Liver (tissue), 3 donors: ENCODE data around the gene LCTL.

Experiments used
- FOXA1 ChIP-seq: IDR thresholded peaks from 2 replicates; pipeline ENCODE4 v1.6.1; 2016; ENCODE audit warnings: antibody characterized with exemption
- GABPA ChIP-seq, 2 donors: IDR thresholded peaks in 1 of 2; conservative IDR thresholded peaks in 1 of 2; 2 replicates each; pipeline ENCODE4 v1.6.1; 2016; ENCODE audit warnings: antibody characterized with exemption in 2 of 2, mild to moderate bottlenecking in 1 of 2, moderate library complexity in 1 of 2
- JUND ChIP-seq, 2 donors: IDR thresholded peaks; 2 replicates each; pipeline ENCODE4 v1.6.1; 2016; ENCODE audit warnings: antibody characterized with exemption in 2 of 2
- NR2F2 ChIP-seq: IDR thresholded peaks from 2 replicates; pipeline ENCODE4 v1.6.1; 2016; ENCODE audit warnings: antibody characterized with exemption
- RAD21 ChIP-seq, 2 donors: IDR thresholded peaks; 2 replicates each; pipeline ENCODE4 v1.6.1; 2016; ENCODE audit warnings: antibody characterized with exemption in 2 of 2, mild to moderate bottlenecking in 2 of 2
- TAF1 ChIP-seq: conservative IDR thresholded peaks from 2 replicates; pipeline ENCODE4 v1.6.1; 2016; ENCODE audit warnings: antibody characterized with exemption, mild to moderate bottlenecking
- YY1 ChIP-seq: IDR thresholded peaks from 2 replicates; pipeline ENCODE4 v1.6.1; 2016; ENCODE audit warnings: antibody characterized with exemption, mild to moderate bottlenecking
- TF ChIP-seq, protein P1 (sequence below): fragments of 150-350 bp; IDR thresholded peaks from 2 replicates; pipeline ENCODE4 v1.5.1; 2017; ENCODE audit warnings: improper control_type of control experiment, low read depth, low read length; ENCODE audit not compliant: missing input control
- TF ChIP-seq, protein P2 (sequence below): IDR thresholded peaks from 2 replicates; pipeline ENCODE4 v1.6.1; 2016; ENCODE audit warnings: antibody characterized with exemption
- TF ChIP-seq, protein P3 (sequence below): IDR thresholded peaks from 2 replicates; pipeline ENCODE4 v1.6.1; 2016; ENCODE audit warnings: antibody characterized with exemption, mild to moderate bottlenecking
- TF ChIP-seq, protein P4 (sequence below): IDR thresholded peaks from 2 replicates; pipeline ENCODE4 v1.6.1; 2016; ENCODE audit warnings: antibody characterized with exemption
- donor health status: healthy.
- donor health status: healthy.

DNA sequence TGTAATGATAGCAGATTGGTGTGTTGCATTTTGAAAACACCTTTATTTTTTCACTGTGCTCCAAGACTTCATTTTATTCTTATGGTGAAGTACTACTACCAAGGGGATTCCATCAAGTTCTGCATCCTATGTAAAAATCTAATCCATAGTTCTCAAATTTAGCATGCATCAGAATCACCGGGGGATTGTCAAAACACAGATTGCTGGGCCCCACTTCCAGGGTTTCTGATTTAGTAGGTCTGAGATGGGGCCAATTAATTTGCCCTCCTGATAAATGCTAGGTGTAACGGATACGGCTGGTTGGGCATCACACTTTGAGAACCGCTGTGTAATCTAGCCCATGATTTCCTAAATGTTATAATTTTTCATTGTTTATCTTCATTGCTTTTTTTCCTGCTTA, 60.0 kb downstream of the LCTL start:
- TF ChIP-seq, protein P1, sequence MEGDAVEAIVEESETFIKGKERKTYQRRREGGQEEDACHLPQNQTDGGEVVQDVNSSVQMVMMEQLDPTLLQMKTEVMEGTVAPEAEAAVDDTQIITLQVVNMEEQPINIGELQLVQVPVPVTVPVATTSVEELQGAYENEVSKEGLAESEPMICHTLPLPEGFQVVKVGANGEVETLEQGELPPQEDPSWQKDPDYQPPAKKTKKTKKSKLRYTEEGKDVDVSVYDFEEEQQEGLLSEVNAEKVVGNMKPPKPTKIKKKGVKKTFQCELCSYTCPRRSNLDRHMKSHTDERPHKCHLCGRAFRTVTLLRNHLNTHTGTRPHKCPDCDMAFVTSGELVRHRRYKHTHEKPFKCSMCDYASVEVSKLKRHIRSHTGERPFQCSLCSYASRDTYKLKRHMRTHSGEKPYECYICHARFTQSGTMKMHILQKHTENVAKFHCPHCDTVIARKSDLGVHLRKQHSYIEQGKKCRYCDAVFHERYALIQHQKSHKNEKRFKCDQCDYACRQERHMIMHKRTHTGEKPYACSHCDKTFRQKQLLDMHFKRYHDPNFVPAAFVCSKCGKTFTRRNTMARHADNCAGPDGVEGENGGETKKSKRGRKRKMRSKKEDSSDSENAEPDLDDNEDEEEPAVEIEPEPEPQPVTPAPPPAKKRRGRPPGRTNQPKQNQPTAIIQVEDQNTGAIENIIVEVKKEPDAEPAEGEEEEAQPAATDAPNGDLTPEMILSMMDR, result no peak
- TF ChIP-seq, protein P2, sequence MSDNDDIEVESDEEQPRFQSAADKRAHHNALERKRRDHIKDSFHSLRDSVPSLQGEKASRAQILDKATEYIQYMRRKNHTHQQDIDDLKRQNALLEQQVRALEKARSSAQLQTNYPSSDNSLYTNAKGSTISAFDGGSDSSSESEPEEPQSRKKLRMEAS, result no peak
- TF ChIP-seq, protein P3, sequence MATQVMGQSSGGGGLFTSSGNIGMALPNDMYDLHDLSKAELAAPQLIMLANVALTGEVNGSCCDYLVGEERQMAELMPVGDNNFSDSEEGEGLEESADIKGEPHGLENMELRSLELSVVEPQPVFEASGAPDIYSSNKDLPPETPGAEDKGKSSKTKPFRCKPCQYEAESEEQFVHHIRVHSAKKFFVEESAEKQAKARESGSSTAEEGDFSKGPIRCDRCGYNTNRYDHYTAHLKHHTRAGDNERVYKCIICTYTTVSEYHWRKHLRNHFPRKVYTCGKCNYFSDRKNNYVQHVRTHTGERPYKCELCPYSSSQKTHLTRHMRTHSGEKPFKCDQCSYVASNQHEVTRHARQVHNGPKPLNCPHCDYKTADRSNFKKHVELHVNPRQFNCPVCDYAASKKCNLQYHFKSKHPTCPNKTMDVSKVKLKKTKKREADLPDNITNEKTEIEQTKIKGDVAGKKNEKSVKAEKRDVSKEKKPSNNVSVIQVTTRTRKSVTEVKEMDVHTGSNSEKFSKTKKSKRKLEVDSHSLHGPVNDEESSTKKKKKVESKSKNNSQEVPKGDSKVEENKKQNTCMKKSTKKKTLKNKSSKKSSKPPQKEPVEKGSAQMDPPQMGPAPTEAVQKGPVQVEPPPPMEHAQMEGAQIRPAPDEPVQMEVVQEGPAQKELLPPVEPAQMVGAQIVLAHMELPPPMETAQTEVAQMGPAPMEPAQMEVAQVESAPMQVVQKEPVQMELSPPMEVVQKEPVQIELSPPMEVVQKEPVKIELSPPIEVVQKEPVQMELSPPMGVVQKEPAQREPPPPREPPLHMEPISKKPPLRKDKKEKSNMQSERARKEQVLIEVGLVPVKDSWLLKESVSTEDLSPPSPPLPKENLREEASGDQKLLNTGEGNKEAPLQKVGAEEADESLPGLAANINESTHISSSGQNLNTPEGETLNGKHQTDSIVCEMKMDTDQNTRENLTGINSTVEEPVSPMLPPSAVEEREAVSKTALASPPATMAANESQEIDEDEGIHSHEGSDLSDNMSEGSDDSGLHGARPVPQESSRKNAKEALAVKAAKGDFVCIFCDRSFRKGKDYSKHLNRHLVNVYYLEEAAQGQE, result no peak
- no peak for TF ChIP-seq TAF1
- no peak for TF ChIP-seq GABPA (IDR thresholded peaks at IDR 0.05 in 1 of 2, conservative IDR thresholded peaks at IDR 0.05 in 1 of 2)
- TF ChIP-seq FOXA1, result no peak
- no peak for TF ChIP-seq JUND (IDR thresholded peaks at IDR 0.05)
- TF ChIP-seq RAD21 (IDR thresholded peaks at IDR 0.05), result no peak
- no peak for TF ChIP-seq YY1
- TF ChIP-seq, protein P4, sequence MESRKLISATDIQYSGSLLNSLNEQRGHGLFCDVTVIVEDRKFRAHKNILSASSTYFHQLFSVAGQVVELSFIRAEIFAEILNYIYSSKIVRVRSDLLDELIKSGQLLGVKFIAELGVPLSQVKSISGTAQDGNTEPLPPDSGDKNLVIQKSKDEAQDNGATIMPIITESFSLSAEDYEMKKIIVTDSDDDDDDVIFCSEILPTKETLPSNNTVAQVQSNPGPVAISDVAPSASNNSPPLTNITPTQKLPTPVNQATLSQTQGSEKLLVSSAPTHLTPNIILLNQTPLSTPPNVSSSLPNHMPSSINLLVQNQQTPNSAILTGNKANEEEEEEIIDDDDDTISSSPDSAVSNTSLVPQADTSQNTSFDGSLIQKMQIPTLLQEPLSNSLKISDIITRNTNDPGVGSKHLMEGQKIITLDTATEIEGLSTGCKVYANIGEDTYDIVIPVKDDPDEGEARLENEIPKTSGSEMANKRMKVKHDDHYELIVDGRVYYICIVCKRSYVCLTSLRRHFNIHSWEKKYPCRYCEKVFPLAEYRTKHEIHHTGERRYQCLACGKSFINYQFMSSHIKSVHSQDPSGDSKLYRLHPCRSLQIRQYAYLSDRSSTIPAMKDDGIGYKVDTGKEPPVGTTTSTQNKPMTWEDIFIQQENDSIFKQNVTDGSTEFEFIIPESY, result no peak
- TF ChIP-seq NR2F2, result no peak
